ENCODE results near the gene EPB41L4A.

The EPB41L4A gene

GRCh38 chr5:112257976-112258375 lies 161.1 kb downstream of the EPB41L4A start:
- DNase-seq = no peak
- TF ChIP-seq POLR2A (IDR thresholded peaks at IDR 0.05; ENCODE audit: low read length) (no peak), GATA1 (IDR thresholded peaks at IDR 0.05; ENCODE audit: low read depth, low read length) (no peak)

- TF ChIP-seq POLR2A (IDR thresholded peaks at IDR 0.05; ENCODE audit: low read length) (no peak), GATA1 (IDR thresholded peaks at IDR 0.05; ENCODE audit: low read depth, low read length) (peak; percentile 1)
- no peak for DNase-seq
Observed at GRCh38 chr5:112257005-112257404, 162.1 kb downstream of the EPB41L4A start.

DNA sequence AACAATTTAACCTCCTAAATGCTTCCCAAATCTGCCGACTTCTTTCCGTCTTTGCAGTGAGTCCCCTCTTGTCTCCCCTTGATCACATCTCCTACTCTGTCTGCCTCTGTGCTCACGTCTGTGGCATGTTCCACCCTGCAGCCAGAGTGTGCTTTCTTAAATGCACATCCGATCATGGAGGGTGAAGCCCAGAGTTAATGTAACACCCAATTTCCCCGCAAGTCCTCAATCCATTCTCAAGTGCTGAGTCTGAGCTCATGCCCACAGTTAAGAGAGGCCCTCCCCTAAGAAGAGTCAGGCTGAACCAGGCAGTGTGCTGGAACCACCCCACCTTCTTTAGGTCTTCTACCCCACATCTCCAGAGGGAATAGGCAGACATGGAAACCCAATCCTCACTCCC lies 164.8 kb downstream of the EPB41L4A start:
- no peak for TF ChIP-seq GATA1 (IDR thresholded peaks at IDR 0.05; ENCODE audit: low read depth, low read length)
- TF ChIP-seq POLR2A (IDR thresholded peaks at IDR 0.05; ENCODE audit: low read length) = no peak
- DNase-seq = no peak

DNA sequence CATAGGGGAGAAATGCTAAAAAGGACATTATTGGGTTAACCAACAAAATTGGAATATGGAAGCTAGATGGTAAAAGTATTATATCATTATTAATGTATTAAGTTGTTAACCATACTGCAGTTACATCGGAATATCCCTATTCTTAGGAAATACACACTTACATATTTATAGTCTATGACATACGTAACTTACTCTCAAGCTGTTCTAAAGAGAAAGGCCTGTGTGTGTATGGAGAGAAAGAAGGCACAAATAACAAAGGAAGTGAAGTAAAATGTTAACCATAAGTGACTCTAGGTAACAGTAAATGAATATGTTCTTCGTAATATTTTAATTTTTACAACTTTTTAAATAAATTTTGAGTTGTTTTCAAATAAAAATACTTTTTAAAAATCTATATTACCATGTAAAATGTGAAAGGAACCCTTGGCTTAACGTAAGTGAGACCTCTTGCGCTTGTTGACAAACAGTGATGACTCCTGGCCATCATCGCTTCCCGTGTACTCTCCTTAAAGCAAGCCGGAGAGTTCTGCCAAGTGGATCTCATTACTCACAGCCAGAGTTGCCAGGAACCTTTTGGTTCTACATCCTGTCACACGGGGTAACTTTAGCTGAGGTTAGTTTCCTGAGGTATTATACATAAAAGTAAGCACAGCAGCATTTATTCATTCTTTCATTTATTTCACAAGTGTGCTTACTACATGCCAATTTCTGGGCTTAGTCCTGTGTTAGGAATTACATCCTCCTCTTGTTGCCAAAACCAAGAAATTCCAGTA lies 165.4 kb downstream of the EPB41L4A start:
- no peak for DNase-seq
- TF ChIP-seq POLR2A (IDR thresholded peaks at IDR 0.05; ENCODE audit: low read length) (no peak), GATA1 (IDR thresholded peaks at IDR 0.05; ENCODE audit: low read depth, low read length) (no peak)

GRCh38 chr5:112250551-112250950 lies 168.5 kb downstream of the EPB41L4A start:
- TF ChIP-seq GATA1 (IDR thresholded peaks at IDR 0.05; ENCODE audit: low read depth, low read length) (no peak), POLR2A (IDR thresholded peaks at IDR 0.05; ENCODE audit: low read length) (no peak)
- DNase-seq = no peak

- no peak for DNase-seq
- no peak for TF ChIP-seq GATA1 (IDR thresholded peaks at IDR 0.05; ENCODE audit: low read depth, low read length)
- no peak for TF ChIP-seq POLR2A (IDR thresholded peaks at IDR 0.05; ENCODE audit: low read length)
Observed at GRCh38 chr5:112248623-112249022, 170.5 kb downstream of the EPB41L4A start.

DNA sequence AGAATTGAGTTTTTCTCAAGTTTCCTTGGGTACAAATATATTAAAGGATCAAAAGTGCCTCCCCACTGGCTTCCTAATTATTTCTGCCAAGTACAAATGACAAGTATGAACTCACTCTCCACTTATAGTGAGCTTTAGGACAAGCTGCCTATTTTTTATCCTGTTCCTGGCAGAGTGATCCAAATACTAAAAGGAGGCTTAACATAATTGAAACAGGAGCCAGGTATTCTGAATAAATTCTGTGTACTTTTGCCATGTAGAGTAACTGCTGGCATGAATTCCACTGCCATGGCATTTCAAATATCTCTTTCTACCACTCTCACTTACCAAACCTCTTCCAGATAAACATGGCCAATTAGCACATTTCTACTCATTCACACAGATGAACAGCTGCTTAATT lies 171.1 kb downstream of the EPB41L4A start:
- no peak for TF ChIP-seq GATA1 (IDR thresholded peaks at IDR 0.05; ENCODE audit: low read depth, low read length)
- no peak for TF ChIP-seq POLR2A (IDR thresholded peaks at IDR 0.05; ENCODE audit: low read length)
- DNase-seq = no peak

GRCh38 chr5:112245656-112246055 lies 173.4 kb downstream of the EPB41L4A start:
- no peak for DNase-seq

DNA sequence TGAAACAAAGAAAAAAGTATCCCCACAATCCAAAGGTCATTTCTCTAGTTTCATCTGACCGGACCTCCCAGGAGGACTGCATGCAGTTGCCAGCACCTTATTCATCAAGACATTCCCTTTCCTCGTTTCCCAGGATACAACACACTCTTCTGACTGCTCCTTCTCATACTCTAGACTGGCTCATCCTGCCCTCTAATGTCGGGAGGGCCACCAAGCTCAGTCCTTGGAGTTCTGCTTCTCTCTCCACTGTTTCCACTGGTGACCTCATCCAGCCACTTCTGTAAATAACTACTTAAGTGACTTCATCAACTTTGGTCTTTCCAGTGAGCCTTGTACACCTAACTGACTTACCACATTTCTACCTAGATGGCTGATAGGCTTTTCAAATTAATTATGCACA lies 179.1 kb downstream of the EPB41L4A start:
- peak in 1 of 2 experiments; percentile 16 for DNase-seq
- TF ChIP-seq POLR2A (IDR thresholded peaks at IDR 0.05; ENCODE audit: low read length) (no peak), GATA1 (IDR thresholded peaks at IDR 0.05; ENCODE audit: low read depth, low read length) (no peak)

More at GRCh38 chr5:112245656-112246055, 173.4 kb downstream of the EPB41L4A start:
- TF ChIP-seq POLR2A (IDR thresholded peaks at IDR 0.05; ENCODE audit: low read length) (no peak), GATA1 (IDR thresholded peaks at IDR 0.05; ENCODE audit: low read depth, low read length) (no peak)

DNA sequence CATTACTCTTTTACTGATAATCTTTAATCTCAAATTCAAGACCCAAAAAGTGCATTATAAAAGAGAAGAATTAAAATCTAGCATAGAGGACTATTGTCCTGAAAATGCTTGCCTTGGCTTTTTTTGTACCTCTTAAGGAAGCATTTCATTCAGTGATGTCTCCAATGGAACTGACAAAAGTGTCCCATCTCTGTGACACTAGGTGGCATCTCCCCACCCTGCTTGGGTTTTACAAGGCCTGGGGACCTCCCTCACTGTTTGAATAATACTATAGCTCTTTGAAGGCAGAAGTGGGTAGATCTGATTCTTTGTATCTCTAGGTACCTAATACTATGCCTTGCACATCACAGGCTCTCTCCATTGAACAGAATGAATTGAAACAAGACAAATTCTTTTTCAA lies 180.6 kb downstream of the EPB41L4A start:
- TF ChIP-seq POLR2A (IDR thresholded peaks at IDR 0.05; ENCODE audit: low read length) = no peak
- TF ChIP-seq GATA1 (IDR thresholded peaks at IDR 0.05; ENCODE audit: low read depth, low read length) = no peak
- DNase-seq = peak; percentile 6 to 13

DNA sequence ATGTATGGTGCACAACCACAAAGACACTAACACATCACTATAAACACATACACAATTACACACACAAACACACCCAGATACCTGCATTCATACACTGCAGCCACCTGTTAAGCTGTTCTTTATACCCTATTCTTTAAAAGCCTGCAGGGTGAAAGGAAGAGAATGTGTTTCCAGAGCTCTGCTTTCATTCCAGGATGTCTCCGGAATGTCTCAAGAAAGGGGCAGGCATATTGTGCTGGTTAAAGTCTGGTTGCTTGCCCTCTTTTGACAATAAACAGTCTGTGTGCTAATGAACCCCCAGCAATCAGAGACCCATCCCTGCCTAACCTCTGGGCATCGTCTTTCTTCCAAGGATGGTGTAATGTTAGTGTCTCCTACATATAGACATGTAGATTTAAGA lies 181.6 kb downstream of the EPB41L4A start:
- no peak for DNase-seq
- no peak for TF ChIP-seq POLR2A (IDR thresholded peaks at IDR 0.05; ENCODE audit: low read length)
- no peak for TF ChIP-seq GATA1 (IDR thresholded peaks at IDR 0.05; ENCODE audit: low read depth, low read length)

GRCh38 chr5:112234000-112234399 lies 185.1 kb downstream of the EPB41L4A start:
- no peak for DNase-seq
- TF ChIP-seq GATA1 (IDR thresholded peaks at IDR 0.05; ENCODE audit: low read depth, low read length) (no peak), POLR2A (IDR thresholded peaks at IDR 0.05; ENCODE audit: low read length) (no peak)

- peak; percentile 21 to 43 for DNase-seq
- TF ChIP-seq GATA1 (IDR thresholded peaks at IDR 0.05; ENCODE audit: low read depth, low read length) (no peak), POLR2A (IDR thresholded peaks at IDR 0.05; ENCODE audit: low read length) (no peak)
Observed at GRCh38 chr5:112232667-112233066, 186.4 kb downstream of the EPB41L4A start.

- no peak for TF ChIP-seq POLR2A (IDR thresholded peaks at IDR 0.05; ENCODE audit: low read length)
- TF ChIP-seq GATA1 (IDR thresholded peaks at IDR 0.05; ENCODE audit: low read depth, low read length) = no peak
- no peak for DNase-seq
Observed at GRCh38 chr5:112230606-112231005, 188.5 kb downstream of the EPB41L4A start.

DNA sequence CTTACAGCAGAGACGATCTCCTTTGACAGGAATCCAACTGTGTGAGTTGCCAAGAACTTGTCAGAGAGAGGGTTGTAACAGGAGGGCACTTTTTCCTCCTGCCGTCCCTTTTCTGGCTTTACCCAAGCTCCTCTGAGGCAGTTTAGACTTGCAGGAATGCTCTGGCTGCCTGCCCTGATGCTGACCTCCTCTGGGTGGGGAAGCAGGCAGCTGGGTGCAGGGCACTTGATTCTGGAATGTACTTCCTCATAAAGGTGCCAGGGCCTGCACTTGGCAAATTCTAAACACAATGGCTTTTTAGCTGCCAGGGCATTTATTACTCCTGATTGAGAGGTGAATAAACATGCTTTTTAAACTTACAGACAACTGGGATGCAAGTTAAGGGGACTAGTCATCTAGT lies 190.4 kb downstream of the EPB41L4A start:
- DNase-seq = peak in 1 of 2 experiments; percentile 18
- TF ChIP-seq GATA1 (IDR thresholded peaks at IDR 0.05; ENCODE audit: low read depth, low read length) = no peak
